ENCODE measurements around the gene RNF19B. TPM values are rescaled to one million over a fixed set of nuclear protein-coding genes. Genes with fewer than 3 reads are reported as not detected.

RNF19B gene
- total RNA-seq (6.8 TPM), polyA plus RNA-seq (ENCODE audit: insufficient read depth in 1 of 8, insufficient read length in 8 of 8, low replicate concordance in 1 of 8) (10 to 100 TPM in 4 of 8 donors, 1 to 10 TPM in 4; 8.8 to 11.1 (median 10.0) TPM)
- long read RNA-seq, donor 1, partial matches to known transcripts = 0 of 2 reads
- long read RNA-seq, donor 1, other reads (novel, unspliced or antisense) = 0 of 2 reads
- long read RNA-seq, donor 2 = 0 reads
- long read RNA-seq, donor 3, partial matches to known transcripts = 0 of 3 reads
- long read RNA-seq, donor 3, other reads (novel, unspliced or antisense) = 0 of 3 reads
- long read RNA-seq, donor 4, partial matches to known transcripts = 0 of 2 reads
- long read RNA-seq, donor 4, other reads (novel, unspliced or antisense) = 0 of 2 reads
- long read RNA-seq, donor 5, partial matches to known transcripts = 0 of 3 reads
- long read RNA-seq, donor 5, other reads (novel, unspliced or antisense) = 0 of 3 reads
- long read RNA-seq, donor 6, partial matches to known transcripts = 0 of 1 reads
- long read RNA-seq, donor 6, other reads (novel, unspliced or antisense) = 0 of 1 reads
- long read RNA-seq, donor 7 = 0 reads
- long read RNA-seq, donor 8, partial matches to known transcripts = 0 of 2 reads
- long read RNA-seq, donor 8, other reads (novel, unspliced or antisense) = 0 of 2 reads
- long read RNA-seq, donor 9, partial matches to known transcripts = 0 of 2 reads
- long read RNA-seq, donor 9, other reads (novel, unspliced or antisense) = 0 of 2 reads
- long read RNA-seq, donor 10, partial matches to known transcripts = 0 of 1 reads
- long read RNA-seq, donor 10, other reads (novel, unspliced or antisense) = 0 of 1 reads
- long read RNA-seq, donor 11, partial matches to known transcripts = 0 of 1 reads
- long read RNA-seq, donor 11, other reads (novel, unspliced or antisense) = 0 of 1 reads

GRCh38 chr1:32964461-32965250 lies at the start of gene RNF19B:
Gene RNF19B (minus strand): TSS chr1:32964809. CDS start chr1:32964685, 124 bp downstream.
- peak; percentile 97 for DNase-seq
- Histone ChIP-seq H3K27ac (ENCODE audit: low read length) (peak within 1 kb of the TSS; percentile 87), H3K27me3 (ENCODE audit: control insufficient read depth, insufficient read depth, low read length) (peaks cover 5% of the 10 kb centered on the region), H3K9me3 (replicated peaks; ENCODE audit: control insufficient read depth, low read depth, low read length) (no peaks in the 10 kb centered on the region), H3K4me1 (ENCODE audit: control insufficient read depth, insufficient read depth, low read length) (peaks cover 7% of the 10 kb centered on the region), H3K36me3 (ENCODE audit: control insufficient read depth, insufficient read depth, low read length) (no peaks in the 10 kb centered on the region), H3K4me3 (ENCODE audit: low read length) (peak within 1 kb of the TSS; percentile 77)
- under 1% methylated on average over 75 of the region's 83 CpGs for WGBS (ENCODE audit: insufficient coverage)

GRCh38 chr1:33013791-33014190 lies 49.2 kb upstream of the RNF19B start:
- WGBS (ENCODE audit: insufficient coverage) = no CpG with 5 or more reads among the region's 1 CpG
- Histone ChIP-seq H3K27me3 (ENCODE audit: control insufficient read depth, insufficient read depth, low read length) (no peaks in the 10 kb centered on the region), H3K27ac (ENCODE audit: low read length) (no peak overlapping the region), H3K4me3 (ENCODE audit: low read length) (no peak overlapping the region), H3K9me3 (replicated peaks; ENCODE audit: control insufficient read depth, low read depth, low read length) (no peaks in the 10 kb centered on the region), H3K4me1 (ENCODE audit: control insufficient read depth, insufficient read depth, low read length) (peaks cover 11% of the 10 kb centered on the region), H3K36me3 (ENCODE audit: control insufficient read depth, insufficient read depth, low read length) (peaks cover 69% of the 10 kb centered on the region)
- no peak for DNase-seq

DNA sequence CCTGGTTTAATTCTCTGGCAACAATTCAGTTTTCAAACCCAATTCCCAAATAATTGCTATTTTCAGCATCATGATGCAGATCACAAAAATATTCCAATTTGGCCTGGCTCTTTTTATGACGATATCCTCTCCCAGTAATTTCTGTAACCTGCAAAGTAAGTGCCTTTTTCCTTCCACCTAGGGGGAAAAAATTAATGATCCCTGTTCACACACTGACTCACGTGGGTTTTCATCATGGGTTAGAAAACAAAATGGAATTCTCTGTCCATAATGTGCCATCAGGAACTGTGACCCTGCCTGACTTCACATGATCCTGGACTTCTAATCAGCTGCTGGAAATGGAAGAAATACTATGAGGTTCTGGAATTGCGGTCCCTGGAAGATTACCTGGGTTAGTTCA lies 47.6 kb upstream of the RNF19B start:
- H3K9me3 ChIP-seq (replicated peaks; ENCODE audit: control insufficient read depth, low read depth, low read length) = no peaks in the 10 kb centered on the region
- peaks cover 67% of the 10 kb centered on the region for H3K36me3 ChIP-seq (ENCODE audit: control insufficient read depth, insufficient read depth, low read length)
- H3K4me1 ChIP-seq (ENCODE audit: control insufficient read depth, insufficient read depth, low read length) = peaks cover 11% of the 10 kb centered on the region
- no peaks in the 10 kb centered on the region for H3K27me3 ChIP-seq (ENCODE audit: control insufficient read depth, insufficient read depth, low read length)
- peak overlapping the region; percentile 91 for H3K27ac ChIP-seq (ENCODE audit: low read length)
- peak; percentile 44 for DNase-seq
- H3K4me3 ChIP-seq (ENCODE audit: low read length) = no peak overlapping the region
- 88% methylated on average over 1 of the region's 3 CpGs for WGBS (ENCODE audit: insufficient coverage)

DNA sequence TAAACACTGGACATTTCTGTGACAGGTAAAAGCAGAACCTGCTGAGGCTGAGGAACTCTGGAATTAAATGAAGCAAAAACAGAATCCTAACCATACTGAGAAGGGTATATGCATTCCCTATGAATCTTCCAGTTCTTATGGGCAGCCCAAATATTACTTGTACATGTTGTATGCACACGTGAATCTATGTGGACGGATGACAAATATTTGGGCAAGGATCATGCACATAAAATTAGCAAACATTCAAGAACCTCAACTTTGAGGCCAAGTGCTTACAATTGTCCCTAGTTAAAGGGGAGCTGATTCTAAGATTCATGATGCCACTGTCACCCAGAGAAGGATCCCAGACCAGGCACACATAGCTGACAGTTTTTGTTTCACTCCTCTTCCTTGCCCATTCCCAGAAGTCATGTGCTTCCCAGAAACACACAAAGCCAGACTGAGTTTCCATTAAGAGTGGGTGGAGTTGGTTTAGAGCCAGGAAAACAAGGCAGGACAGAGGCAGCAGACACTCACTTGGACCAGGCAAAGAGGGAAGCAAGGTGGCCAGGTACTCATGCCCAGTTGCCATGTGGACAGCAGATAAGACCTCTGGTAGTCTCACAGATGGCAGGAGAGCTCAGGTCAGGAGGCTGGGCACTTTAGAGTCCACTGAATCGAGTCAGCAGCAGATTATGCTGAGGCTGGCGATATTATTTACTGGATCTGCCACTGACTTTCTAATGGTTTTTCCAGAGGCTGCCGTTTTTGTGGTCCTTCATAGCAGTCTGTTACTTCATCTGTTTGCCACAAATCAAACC lies 46.5 kb upstream of the RNF19B start:
- Histone ChIP-seq H3K27ac (ENCODE audit: low read length) (peak overlapping the region; percentile 91), H3K4me1 (ENCODE audit: control insufficient read depth, insufficient read depth, low read length) (peaks cover 12% of the 10 kb centered on the region), H3K9me3 (replicated peaks; ENCODE audit: control insufficient read depth, low read depth, low read length) (no peaks in the 10 kb centered on the region), H3K36me3 (ENCODE audit: control insufficient read depth, insufficient read depth, low read length) (peaks cover 65% of the 10 kb centered on the region), H3K4me3 (ENCODE audit: low read length) (no peak overlapping the region), H3K27me3 (ENCODE audit: control insufficient read depth, insufficient read depth, low read length) (no peaks in the 10 kb centered on the region)
- DNase-seq = peak; percentile 95
- 29% methylated on average over 2 of the region's 5 CpGs for WGBS (ENCODE audit: insufficient coverage)

GRCh38 chr1:33009561-33009960 lies 45.0 kb upstream of the RNF19B start:
- H3K9me3 ChIP-seq (replicated peaks; ENCODE audit: control insufficient read depth, low read depth, low read length) = no peaks in the 10 kb centered on the region
- DNase-seq = no peak
- H3K27ac ChIP-seq (ENCODE audit: low read length) = no peak overlapping the region
- peaks cover 62% of the 10 kb centered on the region for H3K36me3 ChIP-seq (ENCODE audit: control insufficient read depth, insufficient read depth, low read length)
- H3K27me3 ChIP-seq (ENCODE audit: control insufficient read depth, insufficient read depth, low read length) = no peaks in the 10 kb centered on the region
- no peak overlapping the region for H3K4me3 ChIP-seq (ENCODE audit: low read length)
- peaks cover 12% of the 10 kb centered on the region for H3K4me1 ChIP-seq (ENCODE audit: control insufficient read depth, insufficient read depth, low read length)
- no CpG with 5 or more reads among the region's 1 CpG for WGBS (ENCODE audit: insufficient coverage)

DNA sequence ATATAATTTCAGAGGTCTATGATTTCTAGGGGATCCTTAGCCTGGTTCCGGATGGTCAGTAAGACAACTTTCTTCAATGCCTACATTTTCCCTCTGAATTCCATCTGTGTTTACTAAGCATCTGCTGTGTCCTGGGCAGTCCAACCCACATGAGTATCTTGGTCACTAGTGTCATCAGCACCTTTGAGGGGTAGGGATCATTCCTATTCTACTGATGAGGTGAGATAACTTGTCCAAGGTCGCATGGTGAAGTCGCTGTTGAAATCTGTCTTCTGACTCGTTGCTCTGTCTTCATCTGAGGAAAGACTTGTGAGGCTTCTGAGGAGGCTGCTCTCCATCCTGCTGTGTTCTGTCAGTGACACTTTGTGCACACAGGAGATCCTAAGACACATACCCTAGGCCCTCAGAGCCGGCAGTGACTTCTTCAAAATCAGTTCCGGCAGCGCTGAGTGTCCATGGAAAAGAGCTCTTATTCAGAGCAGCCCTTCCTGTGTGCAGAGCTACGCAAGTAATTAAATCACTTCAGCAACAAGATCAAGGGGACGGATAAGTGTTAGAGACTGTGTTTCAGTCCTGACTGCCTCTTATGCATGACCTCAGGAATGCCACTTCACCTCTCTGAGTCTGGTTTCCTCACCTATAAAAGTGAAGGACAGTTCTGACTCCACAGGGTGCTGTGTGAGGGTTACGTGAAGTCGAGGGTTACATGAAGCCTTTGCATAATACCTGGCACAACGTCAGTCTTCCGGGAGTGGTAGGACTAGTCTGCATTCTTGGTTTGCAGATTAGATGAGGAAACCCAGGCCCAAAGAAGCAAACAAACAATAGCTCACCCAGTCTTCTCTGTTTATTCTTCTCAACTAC lies 43.7 kb upstream of the RNF19B start:
- 100% methylated on average over 1 of the region's 13 CpGs for WGBS (ENCODE audit: insufficient coverage)
- no peaks in the 10 kb centered on the region for H3K9me3 ChIP-seq (replicated peaks; ENCODE audit: control insufficient read depth, low read depth, low read length)
- H3K4me3 ChIP-seq (ENCODE audit: low read length) = no peak overlapping the region
- H3K27me3 ChIP-seq (ENCODE audit: control insufficient read depth, insufficient read depth, low read length) = no peaks in the 10 kb centered on the region
- H3K4me1 ChIP-seq (ENCODE audit: control insufficient read depth, insufficient read depth, low read length) = peaks cover 12% of the 10 kb centered on the region
- H3K27ac ChIP-seq (ENCODE audit: low read length) = no peak overlapping the region
- DNase-seq = no peak
- H3K36me3 ChIP-seq (ENCODE audit: control insufficient read depth, insufficient read depth, low read length) = peaks cover 52% of the 10 kb centered on the region

GRCh38 chr1:33007190-33008050 lies 42.8 kb upstream of the RNF19B start:
- Histone ChIP-seq H3K4me1 (ENCODE audit: control insufficient read depth, insufficient read depth, low read length) (peaks cover 9% of the 10 kb centered on the region), H3K36me3 (ENCODE audit: control insufficient read depth, insufficient read depth, low read length) (peaks cover 45% of the 10 kb centered on the region), H3K9me3 (replicated peaks; ENCODE audit: control insufficient read depth, low read depth, low read length) (no peaks in the 10 kb centered on the region), H3K27ac (ENCODE audit: low read length) (no peak overlapping the region), H3K27me3 (ENCODE audit: control insufficient read depth, insufficient read depth, low read length) (no peaks in the 10 kb centered on the region), H3K4me3 (ENCODE audit: low read length) (no peak overlapping the region)
- DNase-seq = peak; percentile 61
- 80% methylated on average over 4 of the region's 6 CpGs for WGBS (ENCODE audit: insufficient coverage)

GRCh38 chr1:33005838-33006421 lies 41.3 kb upstream of the RNF19B start:
- Histone ChIP-seq H3K9me3 (replicated peaks; ENCODE audit: control insufficient read depth, low read depth, low read length) (no peaks in the 10 kb centered on the region), H3K4me3 (ENCODE audit: low read length) (no peak overlapping the region), H3K27ac (ENCODE audit: low read length) (no peak overlapping the region), H3K27me3 (ENCODE audit: control insufficient read depth, insufficient read depth, low read length) (no peaks in the 10 kb centered on the region), H3K4me1 (ENCODE audit: control insufficient read depth, insufficient read depth, low read length) (peaks cover 4% of the 10 kb centered on the region), H3K36me3 (ENCODE audit: control insufficient read depth, insufficient read depth, low read length) (peaks cover 31% of the 10 kb centered on the region)
- DNase-seq = no peak
- WGBS (ENCODE audit: insufficient coverage) = 66% methylated on average over 4 of the region's 9 CpGs

Data from muscle of leg (tissue), 16 donors.